GM12872 (cell line): ENCODE data around the gene RNF17.

Experiments used
- TF ChIP-seq, protein P1 (sequence below): IDR thresholded peaks from 3 replicates; pipeline ENCODE4 v1.5.1; 2011; ENCODE audit warnings: low read depth, mild to moderate bottlenecking, low read length, moderate library complexity; ENCODE audit not compliant: insufficient read depth

The RNF17 gene

DNA sequence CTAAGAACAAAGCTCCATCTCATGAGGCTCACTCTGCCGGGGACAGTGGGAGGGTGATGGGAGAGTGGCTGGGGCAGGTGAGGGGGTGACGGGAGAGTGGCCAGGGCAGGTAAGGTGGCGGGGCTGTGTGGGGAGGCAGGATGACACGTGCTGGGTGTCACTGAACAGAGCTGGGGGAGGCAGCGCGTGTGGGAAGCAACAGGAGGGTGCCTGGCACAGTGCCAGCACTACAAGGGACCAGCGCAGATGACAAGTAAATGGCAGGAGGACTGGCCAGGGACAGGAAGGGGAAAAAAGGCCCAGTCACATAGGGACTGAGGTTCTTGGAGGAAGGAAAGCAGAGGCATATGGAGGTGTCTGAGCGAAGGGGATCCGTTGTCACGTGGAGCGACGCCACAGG lies 129.9 kb downstream of the RNF17 start:
- TF ChIP-seq, protein P1, sequence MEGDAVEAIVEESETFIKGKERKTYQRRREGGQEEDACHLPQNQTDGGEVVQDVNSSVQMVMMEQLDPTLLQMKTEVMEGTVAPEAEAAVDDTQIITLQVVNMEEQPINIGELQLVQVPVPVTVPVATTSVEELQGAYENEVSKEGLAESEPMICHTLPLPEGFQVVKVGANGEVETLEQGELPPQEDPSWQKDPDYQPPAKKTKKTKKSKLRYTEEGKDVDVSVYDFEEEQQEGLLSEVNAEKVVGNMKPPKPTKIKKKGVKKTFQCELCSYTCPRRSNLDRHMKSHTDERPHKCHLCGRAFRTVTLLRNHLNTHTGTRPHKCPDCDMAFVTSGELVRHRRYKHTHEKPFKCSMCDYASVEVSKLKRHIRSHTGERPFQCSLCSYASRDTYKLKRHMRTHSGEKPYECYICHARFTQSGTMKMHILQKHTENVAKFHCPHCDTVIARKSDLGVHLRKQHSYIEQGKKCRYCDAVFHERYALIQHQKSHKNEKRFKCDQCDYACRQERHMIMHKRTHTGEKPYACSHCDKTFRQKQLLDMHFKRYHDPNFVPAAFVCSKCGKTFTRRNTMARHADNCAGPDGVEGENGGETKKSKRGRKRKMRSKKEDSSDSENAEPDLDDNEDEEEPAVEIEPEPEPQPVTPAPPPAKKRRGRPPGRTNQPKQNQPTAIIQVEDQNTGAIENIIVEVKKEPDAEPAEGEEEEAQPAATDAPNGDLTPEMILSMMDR, result no peak

DNA sequence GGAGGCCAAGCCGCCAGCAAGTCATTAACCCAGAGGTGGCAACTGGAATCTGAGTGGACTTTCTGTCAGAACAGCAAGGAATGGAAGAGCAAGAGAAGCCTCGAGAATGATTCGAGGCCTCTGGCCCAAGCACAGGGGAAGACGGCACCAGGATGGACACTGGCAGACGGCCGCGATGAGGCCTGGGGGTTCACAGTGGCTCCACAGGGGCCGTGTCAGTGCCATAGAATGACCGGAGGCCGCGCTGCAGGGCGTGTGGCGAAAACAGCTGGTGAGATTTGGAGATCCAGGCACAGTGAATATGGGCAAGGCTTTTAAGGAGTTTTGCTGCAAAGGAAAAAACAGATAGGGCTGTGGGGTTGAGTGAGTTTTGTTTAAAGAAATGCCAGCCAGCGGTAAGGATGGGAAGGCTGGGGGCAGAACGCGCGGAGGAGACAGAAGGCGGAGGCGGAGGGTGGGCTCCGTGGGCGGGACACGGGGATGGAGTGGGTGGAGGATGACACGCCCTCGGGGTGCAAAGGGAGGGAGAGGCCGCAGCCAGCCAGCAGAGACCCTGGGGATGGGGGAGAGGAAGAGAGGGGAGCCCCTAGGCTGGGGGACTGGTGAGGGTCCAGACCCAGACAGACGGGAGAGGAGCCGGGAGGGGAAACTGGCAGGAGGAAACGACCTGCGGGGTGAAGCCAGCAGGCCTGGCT lies 130.5 kb downstream of the RNF17 start:
- TF ChIP-seq, protein P1, result no peak

DNA sequence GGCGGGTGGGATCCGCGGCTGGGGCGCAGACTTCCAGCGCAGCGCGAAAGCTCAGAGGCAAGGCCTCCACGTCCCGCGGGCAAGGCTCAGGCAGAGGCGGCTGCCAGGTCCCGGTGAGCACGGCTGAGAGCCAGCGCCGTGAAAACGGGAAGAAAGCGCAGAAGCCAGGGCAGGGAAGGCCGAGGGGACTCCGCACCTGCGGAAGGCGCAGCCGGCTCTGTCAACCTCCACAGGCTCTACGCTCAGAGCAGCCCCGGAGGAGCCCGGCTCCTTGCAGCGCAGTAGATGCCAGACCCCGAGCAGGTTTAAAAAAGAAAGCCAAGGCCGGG lies 131.0 kb downstream of the RNF17 start:
- TF ChIP-seq, protein P1, result no peak

DNA sequence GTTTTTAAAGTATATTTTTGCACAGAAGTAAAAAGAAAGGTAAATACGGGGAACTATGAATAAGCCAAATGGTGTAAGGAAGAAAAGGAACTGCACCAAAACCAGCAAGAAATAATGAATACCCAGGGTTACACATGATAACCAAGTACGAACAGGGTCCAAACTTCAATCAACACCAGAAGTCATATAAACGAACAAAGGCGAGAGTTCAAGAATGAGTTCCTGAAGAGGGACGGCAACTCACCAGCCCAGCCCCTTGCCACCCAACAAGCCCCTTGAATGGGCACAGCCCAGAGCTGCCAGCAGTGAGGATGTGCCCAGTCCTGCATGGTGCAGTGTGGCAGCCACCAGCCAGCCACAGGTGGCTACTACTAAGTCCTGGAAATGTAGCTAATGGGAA lies 132.1 kb downstream of the RNF17 start:
- TF ChIP-seq, protein P1, result no peak

DNA sequence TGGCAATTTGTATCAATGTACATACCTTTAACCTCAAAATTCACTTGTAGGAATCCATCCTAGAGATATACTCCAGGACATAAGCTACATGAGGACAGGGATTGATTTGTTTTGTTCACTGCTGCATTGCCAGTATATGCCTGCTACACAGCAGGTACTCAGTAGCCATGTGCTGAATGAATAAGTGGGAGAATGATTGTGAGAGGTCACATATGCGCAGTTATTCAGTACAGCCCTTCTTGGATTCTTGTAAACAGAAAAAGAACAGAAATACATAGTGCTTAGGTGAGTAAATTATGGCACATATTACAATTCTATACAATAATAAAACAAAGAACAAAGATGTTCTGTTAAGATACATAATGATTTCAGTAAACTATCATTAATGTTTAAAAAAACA lies 133.3 kb downstream of the RNF17 start:
- TF ChIP-seq, protein P1, result no peak

DNA sequence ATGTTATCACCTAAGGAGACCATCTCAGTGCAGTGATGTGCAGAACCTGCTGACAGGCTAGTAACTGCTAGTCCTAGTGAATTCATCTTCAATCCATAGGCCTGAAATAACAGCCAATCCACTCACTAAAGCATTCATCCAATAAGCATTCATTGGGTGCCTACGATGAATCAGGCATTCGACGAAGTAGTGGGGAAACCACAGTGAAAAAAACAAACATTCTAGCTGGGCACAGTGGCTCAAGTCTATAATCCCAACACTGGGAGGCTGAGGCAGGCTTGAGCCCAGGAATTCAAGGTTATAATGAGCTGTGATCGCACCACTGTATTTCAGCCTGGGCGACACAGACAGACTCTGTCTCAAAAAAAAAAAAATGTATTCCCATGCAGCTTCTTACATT lies 135.6 kb downstream of the RNF17 start:
- TF ChIP-seq, protein P1, result no peak

DNA sequence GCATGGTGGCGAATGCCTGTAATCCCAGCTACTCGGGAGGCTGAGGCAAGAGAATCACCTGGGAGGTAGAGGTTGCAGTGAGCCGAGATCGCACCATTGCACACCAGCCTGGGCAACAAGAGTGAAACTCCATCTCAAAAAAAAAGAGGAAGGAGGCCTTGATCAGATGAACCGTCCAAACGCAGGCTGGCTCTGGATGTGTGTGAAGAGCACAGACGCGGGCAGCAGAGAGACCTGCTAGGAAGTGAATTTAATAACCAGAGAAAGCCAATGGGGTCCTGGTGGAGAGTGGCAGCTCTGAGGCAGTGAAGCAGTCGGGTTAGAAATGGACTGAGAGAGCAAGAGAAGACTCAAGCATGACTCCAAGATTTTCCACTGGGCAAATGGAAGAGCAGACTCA lies 136.5 kb downstream of the RNF17 start:
- TF ChIP-seq, protein P1, result no peak
